GM18951 (cell line): Measurements from ENCODE around the gene NTSR1.

Experiments used
- POLR2A ChIP-seq: IDR thresholded peaks from 4 replicates; pipeline ENCODE4 v1.6.1; 2011; ENCODE audit warnings: mild to moderate bottlenecking; ENCODE audit not compliant: insufficient read length, insufficient read depth; ENCODE audit errors: extremely low read depth
- in situ Hi-C: fragments of 300-500 bp; cut with MboI; formaldehyde crosslinking; loops from one replicate; pipeline ENCODE4 v1.12.0; 2022; ENCODE audit warnings: low sequenced_read_pairs, mixed read lengths, inconsistent platforms; ENCODE audit not compliant: unreplicated experiment

The NTSR1 gene

GRCh38 chr20:62764156-62764935 is 55.7 kb downstream of the NTSR1 start:
- TF ChIP-seq POLR2A = no peak
- in situ Hi-C loops = no loop called here

GRCh38 chr20:62765021-62765420 is 56.4 kb downstream of the NTSR1 start:
- in situ Hi-C loops = no loop called here
- TF ChIP-seq POLR2A = no peak

- in situ Hi-C loops = no loop called here
- no peak for TF ChIP-seq POLR2A
Observed at GRCh38 chr20:62765432-62766070, 56.9 kb downstream of the NTSR1 start.

- in situ Hi-C loops = no loop called here
- TF ChIP-seq POLR2A = no peak
Observed at GRCh38 chr20:62766071-62766450, 57.4 kb downstream of the NTSR1 start.

GRCh38 chr20:62766716-62767115 is 58.1 kb downstream of the NTSR1 start:
- no peak for TF ChIP-seq POLR2A
- in situ Hi-C loops = no loop called here

GRCh38 chr20:62768234-62768546 is 59.6 kb downstream of the NTSR1 start:
- TF ChIP-seq POLR2A = no peak
- in situ Hi-C loops = no loop called here

GRCh38 chr20:62768551-62769287 is 60.1 kb downstream of the NTSR1 start:
- TF ChIP-seq POLR2A = no peak
- in situ Hi-C loops = no loop called here

- TF ChIP-seq POLR2A = no peak
- in situ Hi-C loops = no loop called here
Observed at GRCh38 chr20:62769346-62770071, 60.9 kb downstream of the NTSR1 start.

- in situ Hi-C loops = no loop called here
Observed at GRCh38 chr20:62770111-62770910, 61.7 kb downstream of the NTSR1 start.

GRCh38 chr20:62770916-62771315 is 62.3 kb downstream of the NTSR1 start:
- in situ Hi-C loops = no loop called here
- no peak for TF ChIP-seq POLR2A

More at GRCh38 chr20:62770111-62770910, 61.7 kb downstream of the NTSR1 start:
- TF ChIP-seq POLR2A = no peak

GRCh38 chr20:62771396-62772102 is 62.9 kb downstream of the NTSR1 start:
- in situ Hi-C loops = no loop called here
- TF ChIP-seq POLR2A = no peak

- in situ Hi-C loops = no loop called here
- no peak for TF ChIP-seq POLR2A
Observed at GRCh38 chr20:62772103-62772611, 63.5 kb downstream of the NTSR1 start.
